AG08396 (cell line): Measurements from ENCODE around the gene ME3.
"Not testable (repeated sequence)": the region's sequence is repeated elsewhere in the genome, so short reads cannot be mapped to it uniquely, and the experiment has no call there.

ENCODE experiments used
- DNase-seq: peaks from one replicate; pipeline ENCODE4 v3.0.0; 2012; ENCODE audit warnings: low spot score, mixed read lengths

ME3 gene

GRCh38 chr11:86433361-86434095 is 238.9 kb downstream of the ME3 start:
- not testable (repeated sequence) for DNase-seq

GRCh38 chr11:86431258-86431657 is 241.2 kb downstream of the ME3 start:
- no peak for DNase-seq

- no peak for DNase-seq
Observed at GRCh38 chr11:86427441-86427840, 245.0 kb downstream of the ME3 start.

- DNase-seq = not testable (repeated sequence)
Observed at GRCh38 chr11:86423488-86423887, 248.9 kb downstream of the ME3 start.

GRCh38 chr11:86422371-86422770 is 250.0 kb downstream of the ME3 start:
- DNase-seq = no peak

GRCh38 chr11:86421946-86422345 is 250.5 kb downstream of the ME3 start:
- no peak for DNase-seq

GRCh38 chr11:86418917-86419316 is 253.5 kb downstream of the ME3 start:
- no peak for DNase-seq

- no peak for DNase-seq
Observed at GRCh38 chr11:86418513-86418912, 253.9 kb downstream of the ME3 start.

- no peak for DNase-seq
Observed at GRCh38 chr11:86418106-86418505, 254.3 kb downstream of the ME3 start.

- DNase-seq = not testable (repeated sequence)
Observed at GRCh38 chr11:86416951-86417350, 255.5 kb downstream of the ME3 start.

GRCh38 chr11:86416494-86416893 is 255.9 kb downstream of the ME3 start:
- DNase-seq = no peak

- DNase-seq = no peak
Observed at GRCh38 chr11:86415026-86415425, 257.4 kb downstream of the ME3 start.

- no peak for DNase-seq
Observed at GRCh38 chr11:86414032-86414431, 258.4 kb downstream of the ME3 start.

- no peak for DNase-seq
Observed at GRCh38 chr11:86408845-86409244, 263.6 kb downstream of the ME3 start.

GRCh38 chr11:86403458-86403857 is 269.0 kb downstream of the ME3 start:
- no peak for DNase-seq

- DNase-seq = no peak
Observed at GRCh38 chr11:86398106-86398505, 274.3 kb downstream of the ME3 start.

- no peak for DNase-seq
Observed at GRCh38 chr11:86397351-86397750, 275.1 kb downstream of the ME3 start.

- DNase-seq = peak; percentile 62
Observed at GRCh38 chr11:86396396-86396795, 276.0 kb downstream of the ME3 start.

GRCh38 chr11:86395061-86395551 is 277.3 kb downstream of the ME3 start:
- DNase-seq = peak; percentile 30
